ENCODE measurements around the gene CTNNA3. TPM values are rescaled to one million over a fixed set of nuclear protein-coding genes. Genes with fewer than 3 reads are reported as not detected.

The CTNNA3 gene
- total RNA-seq, 1 experiment from 2014 or later, result not detected

DNA sequence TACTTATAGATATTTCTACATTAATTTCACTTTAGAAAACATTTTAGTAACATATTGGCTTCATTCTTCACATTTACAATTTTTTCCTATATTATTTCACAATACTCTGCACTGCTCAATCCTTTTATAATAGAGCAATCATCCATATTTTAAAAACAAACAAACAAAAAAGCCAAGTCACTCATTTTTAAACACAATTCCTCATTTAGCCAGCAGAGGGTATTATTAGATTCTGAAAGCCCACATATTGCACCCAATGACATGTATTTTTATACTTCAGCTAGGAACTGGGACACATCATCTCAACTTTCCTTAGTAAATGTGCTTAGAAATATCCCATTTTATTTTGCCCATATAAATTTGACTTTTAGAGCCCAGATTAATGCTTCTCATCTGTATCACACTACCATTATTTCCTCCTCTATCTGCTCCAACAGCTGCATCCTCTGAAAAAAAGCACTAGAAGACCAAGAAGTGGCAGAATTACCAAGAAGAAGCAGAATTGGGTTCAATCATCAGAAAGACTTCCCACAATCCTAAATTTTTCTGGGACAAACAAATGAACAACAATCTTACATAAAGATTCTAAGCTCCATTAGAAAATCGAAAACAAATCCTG lies 29.5 kb downstream of the CTNNA3 start:
- peak; percentile 21 for DNase-seq (ENCODE audit: low read depth)

GRCh38 chr10:67665491-67665890 lies 30.5 kb downstream of the CTNNA3 start:
- no peak for DNase-seq (ENCODE audit: low read depth)

- DNase-seq (ENCODE audit: low read depth), result no peak
These were observed 31.1 kb downstream of the CTNNA3 start for GRCh38 chr10:67664942-67665341.

DNA sequence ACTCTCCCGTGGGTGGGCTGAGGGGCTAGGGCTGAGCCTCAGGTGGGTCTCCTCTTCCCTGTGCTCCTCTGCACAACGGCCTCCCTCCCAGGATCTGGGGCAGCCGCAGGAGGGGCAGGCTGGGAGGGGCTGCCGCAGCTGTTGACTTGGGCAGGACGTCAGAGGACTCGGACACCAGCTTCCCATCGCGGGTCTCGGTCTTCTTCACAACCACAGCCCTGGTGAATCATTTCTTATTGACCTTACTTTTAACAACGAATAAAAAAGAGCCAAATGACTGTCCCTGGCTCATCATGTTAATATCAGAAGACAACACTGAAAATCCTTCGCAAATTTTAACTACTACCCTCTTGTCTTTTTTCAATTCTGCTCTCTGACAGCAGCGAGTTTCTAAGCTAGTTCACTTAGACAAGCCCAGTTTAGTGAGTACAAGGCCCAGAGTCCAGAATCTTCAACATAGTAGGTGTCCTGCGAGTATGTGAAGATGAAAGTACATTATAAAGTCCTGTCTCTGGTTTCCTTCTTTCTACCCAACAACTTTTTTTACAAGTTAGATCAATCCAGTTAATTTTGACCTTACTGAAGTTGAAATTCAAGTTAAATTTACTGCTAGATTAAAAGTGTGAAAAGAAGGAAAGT lies 32.4 kb downstream of the CTNNA3 start:
- DNase-seq (ENCODE audit: low read depth), result no peak

DNA sequence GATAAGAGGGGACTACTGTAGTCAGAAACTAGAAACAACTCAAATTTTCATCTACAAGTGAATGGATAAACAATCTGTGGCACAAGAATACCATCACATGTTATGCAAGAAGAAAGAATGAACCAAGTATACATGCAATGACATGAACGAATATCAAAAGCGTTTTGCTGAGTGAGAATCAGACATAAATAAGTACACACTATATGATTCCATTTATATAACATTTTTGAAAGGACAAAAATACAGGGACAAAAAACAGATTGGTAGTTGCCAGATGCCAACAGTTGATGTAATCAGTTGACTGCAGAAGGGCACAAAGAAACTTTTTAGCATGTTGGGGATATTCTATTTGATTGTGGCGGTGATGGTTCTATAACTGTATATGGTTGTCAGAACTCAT lies 33.6 kb downstream of the CTNNA3 start:
- no peak for DNase-seq (ENCODE audit: low read depth)

- no peak for DNase-seq (ENCODE audit: low read depth)
These were observed 36.5 kb downstream of the CTNNA3 start for GRCh38 chr10:67659497-67659896.

DNA sequence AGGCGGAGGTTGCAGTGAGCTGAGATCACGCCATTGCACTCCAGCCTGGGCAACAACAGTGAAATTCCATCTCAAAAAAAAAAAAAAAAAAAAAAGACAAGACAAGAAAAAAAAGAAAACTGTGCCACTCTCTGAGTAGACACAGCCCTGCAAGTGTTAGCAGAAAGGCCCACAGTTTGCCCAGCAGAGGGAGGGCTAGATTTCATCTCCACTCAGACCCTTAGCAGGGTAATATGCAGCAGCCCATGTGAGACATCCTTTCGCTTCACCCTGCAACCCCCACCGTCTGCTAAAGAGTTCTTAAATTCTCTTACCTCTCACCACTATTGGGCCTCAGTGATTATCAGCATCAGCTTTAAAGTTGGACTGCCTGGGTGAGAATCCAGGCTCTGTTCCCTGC lies 38.2 kb downstream of the CTNNA3 start:
- no peak for DNase-seq (ENCODE audit: low read depth)

- no peak for DNase-seq (ENCODE audit: low read depth)
These were observed 45.4 kb downstream of the CTNNA3 start for GRCh38 chr10:67650558-67650957.

DNA sequence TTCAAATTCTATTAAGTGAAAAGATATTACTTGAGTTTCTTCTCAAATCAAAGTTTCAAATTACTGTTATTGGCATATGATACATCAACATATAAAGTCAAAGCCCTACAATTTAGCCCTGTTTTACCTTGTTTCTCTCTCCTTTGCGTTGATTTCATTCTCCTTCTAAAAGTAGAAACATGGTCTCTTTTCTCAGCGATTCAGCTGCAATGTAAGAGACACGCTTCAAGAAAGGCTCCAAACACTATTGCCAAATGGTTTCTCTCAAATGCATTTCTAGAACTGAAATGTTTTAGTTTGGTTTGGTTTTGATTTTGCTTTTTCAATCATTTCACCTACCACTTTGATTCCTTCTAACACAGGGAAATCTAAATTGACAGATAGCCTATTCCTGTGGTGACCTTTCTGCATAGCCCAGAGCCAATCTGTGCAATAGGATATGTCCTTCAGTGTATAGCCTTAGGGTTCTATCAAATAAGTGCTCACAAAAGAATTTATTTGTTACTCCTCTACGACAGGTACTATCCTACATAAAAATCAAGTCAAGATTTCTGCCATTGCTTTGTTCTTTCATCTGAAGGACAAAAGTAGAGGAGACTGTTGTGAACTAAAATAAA lies 47.3 kb downstream of the CTNNA3 start:
- no peak for DNase-seq (ENCODE audit: low read depth)

GRCh38 chr10:67630904-67631303 lies 65.1 kb downstream of the CTNNA3 start:
- no peak for DNase-seq (ENCODE audit: low read depth)

- DNase-seq (ENCODE audit: low read depth), result peak; percentile 67
These were observed 66.5 kb downstream of the CTNNA3 start for GRCh38 chr10:67629461-67629971.

DNA sequence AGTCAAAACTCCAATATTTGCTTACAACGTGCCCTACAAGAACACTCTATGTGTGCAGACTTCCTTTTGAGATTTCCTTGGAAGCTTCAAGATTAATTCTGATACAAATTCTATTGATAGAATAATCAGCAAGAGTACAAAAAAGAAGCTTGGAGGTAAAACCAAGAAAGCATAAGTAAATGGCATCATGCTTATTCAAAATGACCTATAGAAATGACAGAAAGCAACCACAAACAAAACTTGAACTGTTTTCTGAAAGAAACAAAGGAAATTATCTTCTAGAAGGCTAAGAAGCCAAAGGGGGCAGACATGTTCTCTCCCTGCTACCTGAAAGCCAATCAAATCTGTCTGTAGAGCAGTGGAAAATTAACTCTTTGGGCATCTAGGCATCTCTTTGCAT lies 73.0 kb downstream of the CTNNA3 start:
- DNase-seq (ENCODE audit: low read depth), result no peak

GRCh38 chr10:67622511-67622910 lies 73.5 kb downstream of the CTNNA3 start:
- DNase-seq (ENCODE audit: low read depth), result no peak

- no peak for DNase-seq (ENCODE audit: low read depth)
These were observed 74.2 kb downstream of the CTNNA3 start for GRCh38 chr10:67621834-67622233.

GRCh38 chr10:67618116-67618515 lies 77.9 kb downstream of the CTNNA3 start:
- no peak for DNase-seq (ENCODE audit: low read depth)

- DNase-seq (ENCODE audit: low read depth), result peak; percentile 79
These were observed 83.1 kb downstream of the CTNNA3 start for GRCh38 chr10:67612577-67613537.

DNA sequence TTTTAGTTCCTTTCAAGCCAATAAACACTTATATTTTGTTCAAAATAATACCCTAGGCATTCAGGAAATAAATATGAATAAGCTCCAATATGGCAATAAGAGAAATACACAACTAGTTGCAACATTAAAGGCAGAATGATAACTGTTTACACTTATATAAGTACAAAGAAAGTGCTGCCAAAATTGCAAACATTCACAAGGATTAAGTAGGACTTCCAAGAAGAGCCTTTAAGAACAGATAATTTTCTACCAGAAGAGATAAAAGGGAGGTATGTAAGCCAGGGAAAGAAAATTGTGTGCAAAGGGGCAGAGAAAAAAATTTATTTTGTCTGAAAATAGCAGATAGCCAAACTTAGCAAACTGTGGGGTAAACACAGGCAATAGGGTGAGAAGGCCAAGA lies 83.8 kb downstream of the CTNNA3 start:
- DNase-seq (ENCODE audit: low read depth), result no peak

DNA sequence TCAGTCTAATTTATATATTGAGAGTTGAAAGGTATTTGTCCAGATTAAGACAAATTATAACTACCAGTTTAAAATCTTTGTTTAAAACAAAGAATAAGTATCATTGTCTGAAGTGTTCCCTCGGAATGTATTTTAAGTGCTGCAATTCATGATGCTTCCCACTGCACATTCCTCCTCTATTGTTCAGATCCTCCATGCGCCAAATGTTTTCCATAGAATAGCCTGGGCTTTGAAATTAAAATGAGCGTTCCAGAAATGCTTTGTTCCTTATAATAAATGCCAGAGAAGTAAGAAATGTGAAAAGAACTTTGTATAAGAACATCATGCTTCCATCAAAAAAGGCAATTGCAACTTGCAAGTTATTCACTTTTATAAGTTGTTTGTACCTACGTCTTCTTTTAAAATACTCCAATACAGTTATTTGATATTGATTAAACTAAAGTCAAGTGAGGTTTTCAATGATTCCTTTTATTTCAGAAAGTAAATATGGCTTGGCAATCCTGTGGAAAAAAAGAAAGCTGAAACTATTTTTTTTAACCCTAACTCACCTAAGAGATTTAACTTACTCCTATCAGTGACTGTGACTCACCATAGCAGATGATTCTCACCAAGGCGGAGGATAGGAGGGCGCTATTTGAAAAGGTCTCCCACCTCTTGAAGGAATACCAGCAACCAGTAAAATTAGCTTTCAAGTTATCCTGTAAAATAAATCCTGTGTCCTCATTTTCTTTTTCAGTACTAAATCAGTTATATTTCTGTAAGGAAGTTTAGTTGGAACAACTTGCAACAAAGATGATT lies 85.8 kb downstream of the CTNNA3 start:
- DNase-seq (ENCODE audit: low read depth), result no peak

GRCh38 chr10:67608001-67608400 lies 88.0 kb downstream of the CTNNA3 start:
- no peak for DNase-seq (ENCODE audit: low read depth)

DNA sequence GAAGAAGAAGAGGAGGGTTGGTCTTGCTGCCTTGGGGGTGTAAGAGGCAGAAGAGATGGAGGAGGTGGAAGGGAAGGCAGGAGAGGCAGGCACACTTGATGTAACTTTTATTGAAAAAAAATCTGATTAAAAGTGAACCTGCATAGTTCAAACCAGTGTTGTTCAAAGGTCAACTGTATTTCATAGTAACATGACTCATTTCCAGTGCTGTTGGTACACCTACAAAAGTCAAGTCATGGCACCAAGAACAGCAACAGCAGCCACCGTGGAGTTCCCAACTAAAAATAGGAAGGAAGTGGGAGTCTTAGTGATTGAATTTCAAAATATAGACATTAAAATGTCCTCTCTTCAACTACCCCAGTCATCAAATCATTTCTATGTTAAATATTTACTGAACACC lies 88.5 kb downstream of the CTNNA3 start:
- DNase-seq (ENCODE audit: low read depth), result peak; percentile 76

- peak; percentile 87 for DNase-seq (ENCODE audit: low read depth)
These were observed 89.4 kb downstream of the CTNNA3 start for GRCh38 chr10:67606572-67606971.
